Activated CD8-positive, alpha-beta memory T cell treated with anti-CD3 and anti-CD28 coated beads for 36 hours (primary cell): ENCODE measurements around the gene PIGQ. TPM values are rescaled to one million over a fixed set of nuclear protein-coding genes. Genes with fewer than 3 reads are reported as not detected.

Experiments used
- CTCF ChIA-PET: fragments of 350-600 bp; sonication (Branson Sonifier 250); formaldehyde crosslinking; loops from one replicate; lab custom pipeline; 2021; ENCODE audit warnings: antibody characterized with exemption; lab: Charles Lee
- POLR2A ChIA-PET: fragments of 350-600 bp; sonication (Branson Sonifier 250); formaldehyde crosslinking; loops from one replicate; lab custom pipeline; 2021; ENCODE audit warnings: antibody characterized with exemption; lab: Charles Lee
- total RNA-seq, 2 experiments: library from RNA; stranded (reverse); gene quantifications; one replicate each; pipeline ENCODE4 v1.2.3, GENCODE V29; 2021

The PIGQ gene
- total RNA-seq, 2 experiments from 2014 or later: 46.7 to 50.8 TPM

GRCh38 chr16:530111-530817 is 39.5 kb upstream of the PIGQ start:
- ChIA-PET POLR2A (interaction anchor here (0.7 kb wide), 1 partner anchor 107 kb away, joined by 3 read pairs; no protein-coding TSS in a partner anchor), CTCF (interaction anchor here (0.8 kb wide), 1 partner anchor 49 kb away, joined by 3 read pairs; no protein-coding TSS in a partner anchor)

- ChIA-PET POLR2A (no interaction called here), CTCF (no interaction called here)
Measured at GRCh38 chr16:531494-532125, 38.2 kb upstream of the PIGQ start.

- ChIA-PET POLR2A (no interaction called here), CTCF (no interaction called here)
Measured at GRCh38 chr16:533391-534123, 36.2 kb upstream of the PIGQ start.

GRCh38 chr16:534135-534534 is 35.6 kb upstream of the PIGQ start:
- POLR2A ChIA-PET: no interaction called here
- CTCF ChIA-PET: no interaction called here

GRCh38 chr16:534856-535445 is 34.8 kb upstream of the PIGQ start:
- CTCF ChIA-PET: no interaction called here

GRCh38 chr16:535446-536405 is 34.0 kb upstream of the PIGQ start:
- ChIA-PET CTCF (no interaction called here), POLR2A (no interaction called here)

More at GRCh38 chr16:534856-535445, 34.8 kb upstream of the PIGQ start:
- POLR2A ChIA-PET: no interaction called here

- ChIA-PET POLR2A (no interaction called here), CTCF (interaction anchor here (0.5 kb wide), 1 partner anchor 30 kb away, joined by 3 read pairs; no protein-coding TSS in a partner anchor)
Measured at GRCh38 chr16:536746-537145, 33.0 kb upstream of the PIGQ start.

GRCh38 chr16:537415-538335 is 32.1 kb upstream of the PIGQ start:
- POLR2A ChIA-PET: no interaction called here
- CTCF ChIA-PET: no interaction called here

GRCh38 chr16:539901-540530 is 29.8 kb upstream of the PIGQ start:
- POLR2A ChIA-PET: no interaction called here

GRCh38 chr16:540645-541340 is 29.0 kb upstream of the PIGQ start:
- ChIA-PET POLR2A (no interaction called here), CTCF (no interaction called here)

More at GRCh38 chr16:539901-540530, 29.8 kb upstream of the PIGQ start:
- CTCF ChIA-PET: no interaction called here

GRCh38 chr16:543301-544164 is 26.2 kb upstream of the PIGQ start:
- ChIA-PET POLR2A (no interaction called here), CTCF (interaction anchor here (1.2 kb wide), 1 partner anchor 36 kb away, joined by 3 read pairs; no protein-coding TSS in a partner anchor)

- CTCF ChIA-PET: interaction anchor here (1.2 kb wide), 1 partner anchor 35 kb away, joined by 3 read pairs; no protein-coding TSS in a partner anchor
Measured at GRCh38 chr16:544517-544916, 25.3 kb upstream of the PIGQ start.

GRCh38 chr16:546909-547770 is 22.6 kb upstream of the PIGQ start:
- CTCF ChIA-PET: interaction anchor here (0.8 kb wide), 1 partner anchor 35 kb away, joined by 7 read pairs; no protein-coding TSS in a partner anchor
- POLR2A ChIA-PET: interaction anchor here (0.6 kb wide), 1 partner anchor 135 kb away, joined by 8 read pairs; no protein-coding TSS in a partner anchor

More at GRCh38 chr16:544517-544916, 25.3 kb upstream of the PIGQ start:
- POLR2A ChIA-PET: no interaction called here

- CTCF ChIA-PET: no interaction called here
Measured at GRCh38 chr16:548586-548985, 21.2 kb upstream of the PIGQ start.

More at GRCh38 chr16:548586-548985, 21.2 kb upstream of the PIGQ start:
- POLR2A ChIA-PET: no interaction called here
